Kidney epithelial cell (primary cell): Measurements from ENCODE around the gene ITGAE. TPM values are rescaled to one million over a fixed set of nuclear protein-coding genes. Genes with fewer than 3 reads are reported as not detected.
A peak's percentile ranks its signal among the peaks of the same experiment; 100 is the strongest.

ENCODE experiments used
- DNase-seq: peaks from one replicate; pipeline ENCODE4 v3.0.0-alpha.2; 2010; ENCODE audit warnings: low read depth
- H3K27me3 ChIP-seq: 2 replicates; pipeline ENCODE4 v1.6.0; 2011; ENCODE audit warnings: low read length; ENCODE audit not compliant: control insufficient read depth, insufficient read depth
- H3K36me3 ChIP-seq: 2 replicates; pipeline ENCODE4 v1.5.1; 2011; ENCODE audit warnings: low read length; ENCODE audit not compliant: control insufficient read depth, insufficient read depth
- H3K4me3 ChIP-seq: 2 replicates; pipeline ENCODE4 v1.5.1; 2011; ENCODE audit warnings: low read depth, mild to moderate bottlenecking, control low read depth, low read length
- total RNA-seq: library from RNA; depleted of rRNA; stranded (reverse); fragments of >200 nt; gene quantifications from 2 replicates; pipeline ENCODE4 v1.2.3, GENCODE V29; 2015
- TF ChIP-seq, protein P1 (sequence below): IDR thresholded peaks from 2 replicates; pipeline ENCODE4 v1.5.1; 2011; ENCODE audit warnings: mild to moderate bottlenecking, moderate library complexity, low read length, control low read depth, inconsistent platforms; ENCODE audit not compliant: insufficient read depth, poor library complexity, severe bottlenecking

The ITGAE gene
- total RNA-seq, 1 donor from 2014 or later = 29.7 TPM

DNA sequence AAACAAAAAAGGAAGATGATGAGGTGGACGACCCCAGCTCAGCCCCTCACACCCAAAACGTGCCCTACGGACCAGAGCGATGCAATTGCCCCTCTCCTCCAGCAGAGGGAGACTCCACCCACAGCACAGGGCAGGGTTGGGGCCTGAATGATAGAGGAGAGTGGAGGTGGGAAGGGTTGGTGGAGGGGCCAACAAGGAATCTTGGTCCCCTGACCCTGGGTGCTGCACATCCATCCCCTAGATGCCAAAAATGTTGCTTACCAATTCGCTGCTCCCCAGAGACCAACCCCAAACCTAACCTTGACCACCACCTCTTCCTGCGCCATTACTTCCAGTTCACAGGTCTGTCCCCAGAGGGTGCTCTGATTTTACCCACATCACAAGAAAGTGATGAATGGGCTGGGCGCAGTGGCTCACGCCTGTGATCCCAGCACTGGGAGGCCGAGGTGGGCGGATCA, 117.9 kb downstream of the ITGAE start:
- Histone ChIP-seq H3K4me3 (no peak overlapping the region), H3K36me3 (no peaks in the 10 kb centered on the region), H3K27me3 (peaks cover 5% of the 10 kb centered on the region)
- DNase-seq = no peak
- TF ChIP-seq, protein P1, sequence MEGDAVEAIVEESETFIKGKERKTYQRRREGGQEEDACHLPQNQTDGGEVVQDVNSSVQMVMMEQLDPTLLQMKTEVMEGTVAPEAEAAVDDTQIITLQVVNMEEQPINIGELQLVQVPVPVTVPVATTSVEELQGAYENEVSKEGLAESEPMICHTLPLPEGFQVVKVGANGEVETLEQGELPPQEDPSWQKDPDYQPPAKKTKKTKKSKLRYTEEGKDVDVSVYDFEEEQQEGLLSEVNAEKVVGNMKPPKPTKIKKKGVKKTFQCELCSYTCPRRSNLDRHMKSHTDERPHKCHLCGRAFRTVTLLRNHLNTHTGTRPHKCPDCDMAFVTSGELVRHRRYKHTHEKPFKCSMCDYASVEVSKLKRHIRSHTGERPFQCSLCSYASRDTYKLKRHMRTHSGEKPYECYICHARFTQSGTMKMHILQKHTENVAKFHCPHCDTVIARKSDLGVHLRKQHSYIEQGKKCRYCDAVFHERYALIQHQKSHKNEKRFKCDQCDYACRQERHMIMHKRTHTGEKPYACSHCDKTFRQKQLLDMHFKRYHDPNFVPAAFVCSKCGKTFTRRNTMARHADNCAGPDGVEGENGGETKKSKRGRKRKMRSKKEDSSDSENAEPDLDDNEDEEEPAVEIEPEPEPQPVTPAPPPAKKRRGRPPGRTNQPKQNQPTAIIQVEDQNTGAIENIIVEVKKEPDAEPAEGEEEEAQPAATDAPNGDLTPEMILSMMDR = peak; percentile 98

DNA sequence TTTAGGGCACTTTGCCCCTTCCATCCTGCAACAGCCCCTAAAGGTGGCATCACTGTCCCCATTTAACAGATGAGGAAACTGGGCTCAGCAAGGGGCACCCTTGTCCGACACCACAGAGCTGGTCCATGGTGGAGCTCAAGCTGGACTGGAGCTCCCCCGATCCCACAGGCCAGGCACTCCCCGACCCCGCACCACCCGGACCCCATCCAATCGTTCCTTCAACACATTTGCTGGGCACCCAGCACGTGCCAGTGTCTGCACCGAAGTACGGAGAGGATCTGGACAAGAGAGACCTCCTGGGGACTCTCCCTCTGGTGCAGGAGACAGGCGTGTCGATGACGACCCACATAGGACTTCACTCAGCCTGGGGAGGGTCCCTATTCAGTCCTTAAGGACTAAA, 119.0 kb downstream of the ITGAE start:
- TF ChIP-seq, protein P1 = no peak
- Histone ChIP-seq H3K27me3 (peaks cover 5% of the 10 kb centered on the region), H3K4me3 (no peak overlapping the region), H3K36me3 (no peaks in the 10 kb centered on the region)
- DNase-seq = no peak

DNA sequence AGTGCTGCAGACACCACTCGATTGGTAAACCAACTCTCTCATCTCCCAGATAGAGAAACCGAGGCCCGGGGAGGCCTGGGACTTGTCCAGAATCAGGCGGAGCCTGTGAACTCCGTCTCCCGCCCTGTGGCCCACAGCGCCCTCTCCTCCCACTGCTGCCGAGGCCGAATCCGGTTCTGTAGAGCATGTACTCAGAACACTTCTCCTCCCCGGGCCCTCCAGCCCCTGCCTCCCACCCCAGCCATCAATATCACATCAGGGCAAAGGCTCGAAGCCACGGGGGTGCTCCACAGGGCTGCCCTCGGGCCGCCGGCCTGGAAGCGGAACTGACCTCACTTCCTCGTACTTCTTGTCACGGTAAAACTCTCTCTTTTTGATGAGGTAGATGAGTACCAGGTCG, 119.4 kb downstream of the ITGAE start:
- peaks cover 5% of the 10 kb centered on the region for H3K27me3 ChIP-seq
- TF ChIP-seq, protein P1 = no peak
- H3K36me3 ChIP-seq = no peaks in the 10 kb centered on the region
- no peak overlapping the region for H3K4me3 ChIP-seq
- no peak for DNase-seq

DNA sequence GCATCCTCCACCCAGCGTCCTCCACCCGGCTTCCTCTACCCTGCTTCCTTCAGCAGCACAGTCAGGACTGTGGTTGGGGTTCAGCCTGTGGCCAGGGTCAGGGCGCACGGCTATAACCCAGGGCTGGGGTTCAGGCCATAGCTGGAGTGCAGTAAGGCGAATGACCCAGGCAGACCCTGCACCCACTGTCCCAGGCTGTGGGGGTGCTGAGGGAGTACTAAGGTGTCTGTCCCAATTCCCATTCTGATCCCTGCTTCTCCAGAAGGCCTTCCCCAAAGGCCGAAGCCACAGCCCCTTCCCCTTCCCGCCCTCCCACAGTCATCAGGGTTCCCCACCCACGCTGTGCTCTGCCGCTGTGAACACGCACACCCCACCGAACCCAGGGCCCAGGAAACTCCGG, 119.9 kb downstream of the ITGAE start:
- Histone ChIP-seq H3K4me3 (no peak overlapping the region), H3K36me3 (no peaks in the 10 kb centered on the region), H3K27me3 (peaks cover 5% of the 10 kb centered on the region)
- TF ChIP-seq, protein P1 = no peak
- no peak for DNase-seq

DNA sequence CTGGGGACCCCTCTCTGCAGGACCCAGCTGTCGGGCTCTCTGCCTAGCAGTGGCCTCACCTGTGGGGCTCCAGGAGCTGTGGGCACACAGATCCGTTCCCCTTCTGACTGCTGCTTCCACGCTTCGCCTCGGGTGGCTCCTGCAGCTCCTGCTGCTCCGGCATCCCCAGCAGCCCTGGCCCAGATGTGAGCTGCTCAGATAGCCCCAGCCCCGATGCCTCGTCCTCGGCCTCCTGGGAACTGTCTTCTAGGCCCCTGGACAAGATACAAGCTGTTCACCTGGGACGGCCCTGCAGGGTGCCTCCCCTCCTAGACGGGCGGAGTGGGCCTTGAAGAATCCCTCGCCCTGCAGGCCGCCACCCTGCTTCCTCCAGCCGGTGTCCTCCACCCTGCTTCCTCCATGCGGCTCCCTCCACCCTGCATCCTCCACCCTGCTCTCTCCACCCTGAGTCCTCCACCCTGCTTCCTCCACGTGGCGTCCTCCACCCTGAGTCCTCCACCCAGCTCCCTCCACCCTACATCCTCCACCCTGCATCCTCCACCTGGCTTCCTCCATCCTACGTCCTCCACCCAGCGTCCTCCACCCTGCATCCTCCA, 121.4 kb downstream of the ITGAE start:
- no peaks in the 10 kb centered on the region for H3K27me3 ChIP-seq
- H3K36me3 ChIP-seq = no peaks in the 10 kb centered on the region
- no peak for DNase-seq

More for the DNA sequence above, 121.4 kb downstream of the ITGAE start:
- TF ChIP-seq, protein P1 = no peak
- H3K4me3 ChIP-seq = no peak overlapping the region
